Measurements from ENCODE around the gene KCNH5.

The KCNH5 gene

GRCh38 chr14:62696331-62696924 is 348.8 kb downstream of the KCNH5 start:
- TF ChIP-seq CTCF (conservative IDR thresholded peaks at IDR 0.05) = no peak
- no peak overlapping the region for H3K27ac ChIP-seq

- no peak for TF ChIP-seq CTCF (conservative IDR thresholded peaks at IDR 0.05)
- no peak overlapping the region for H3K27ac ChIP-seq
These were observed 351.2 kb downstream of the KCNH5 start for GRCh38 chr14:62694075-62694474.

- H3K27ac ChIP-seq = peak overlapping the region; percentile 53
- TF ChIP-seq CTCF (conservative IDR thresholded peaks at IDR 0.05) = no peak
These were observed 352.7 kb downstream of the KCNH5 start for GRCh38 chr14:62692490-62693106.

GRCh38 chr14:62691647-62692489 is 353.4 kb downstream of the KCNH5 start:
- TF ChIP-seq CTCF (conservative IDR thresholded peaks at IDR 0.05) = no peak
- H3K27ac ChIP-seq = peak overlapping the region; percentile 53

GRCh38 chr14:62689733-62690132 is 355.5 kb downstream of the KCNH5 start:
- TF ChIP-seq CTCF (conservative IDR thresholded peaks at IDR 0.05) = no peak
- H3K27ac ChIP-seq = peak overlapping the region; percentile 37; the same call in 1 of the 2 replicates

GRCh38 chr14:62687818-62688217 is 357.4 kb downstream of the KCNH5 start:
- no peak for TF ChIP-seq CTCF (conservative IDR thresholded peaks at IDR 0.05)
- H3K27ac ChIP-seq = no peak overlapping the region

GRCh38 chr14:62684376-62684775 is 360.9 kb downstream of the KCNH5 start:
- no peak for TF ChIP-seq CTCF (conservative IDR thresholded peaks at IDR 0.05)
- H3K27ac ChIP-seq = no peak overlapping the region

Data from VCaP (cell line).